IPS-20b (cell line): Measurements from ENCODE around the gene DHCR24.

Source experiments
- H3K27ac ChIP-seq: one replicate; pipeline ENCODE4 v1.5.1; 2013; ENCODE audit warnings: low read length
- H3K27me3 ChIP-seq: 2 replicates; pipeline ENCODE4 v1.6.1; 2013; ENCODE audit warnings: mild to moderate bottlenecking, low read length, inconsistent platforms; ENCODE audit not compliant: insufficient read depth
- H3K36me3 ChIP-seq: 2 replicates; pipeline ENCODE4 v1.6.1; 2013; ENCODE audit warnings: low read depth, mild to moderate bottlenecking, inconsistent platforms, low read length, moderate library complexity; ENCODE audit not compliant: insufficient read depth
- H3K4me1 ChIP-seq: 2 replicates; pipeline ENCODE4 v1.6.1; 2013; ENCODE audit warnings: mild to moderate bottlenecking, control low read depth, inconsistent platforms, low read length, moderate library complexity; ENCODE audit not compliant: insufficient read depth
- H3K4me3 ChIP-seq: 2 replicates; pipeline ENCODE4 v1.5.1; 2013; ENCODE audit warnings: mild to moderate bottlenecking, low read length, inconsistent platforms
- H3K9ac ChIP-seq: 2 replicates; pipeline ENCODE4 v1.6.1; 2013; ENCODE audit warnings: low read depth, mild to moderate bottlenecking, inconsistent platforms, low read length, moderate library complexity
- H3K9me3 ChIP-seq: 2 replicates; pipeline ENCODE4 v1.6.1; 2013; ENCODE audit warnings: mild to moderate bottlenecking, low read depth, low read length, inconsistent platforms; ENCODE audit not compliant: insufficient read depth

Gene DHCR24

GRCh38 chr1:54818461-54819194 is 68.4 kb downstream of the DHCR24 start:
- H3K9me3 ChIP-seq, result no peaks in the 10 kb centered on the region
- no peaks in the 10 kb centered on the region for H3K36me3 ChIP-seq
- no peak overlapping the region for H3K9ac ChIP-seq
- 0 out of 2 replicates have a peak, but pooled peaks cover 4% of the 10 kb centered on the region for H3K27me3 ChIP-seq
- peaks cover 12% of the 10 kb centered on the region; the same call in 1 of the 2 replicates for H3K4me1 ChIP-seq
- no peak overlapping the region for H3K27ac ChIP-seq
- no peak overlapping the region for H3K4me3 ChIP-seq

GRCh38 chr1:54816951-54817350 is 70.0 kb downstream of the DHCR24 start:
- Histone ChIP-seq H3K4me1 (peaks cover 17% of the 10 kb centered on the region; the same call in 1 of the 2 replicates), H3K9ac (no peak overlapping the region), H3K27me3 (0 out of 2 replicates have a peak, but pooled peaks cover 4% of the 10 kb centered on the region), H3K4me3 (no peak overlapping the region), H3K9me3 (no peaks in the 10 kb centered on the region), H3K36me3 (no peaks in the 10 kb centered on the region), H3K27ac (no peak overlapping the region)

- peaks cover 8% of the 10 kb centered on the region; the same call in 1 of the 2 replicates for H3K27me3 ChIP-seq
Measured at GRCh38 chr1:54816130-54816529, 70.9 kb downstream of the DHCR24 start.

GRCh38 chr1:54815086-54815876 is 71.7 kb downstream of the DHCR24 start:
- Histone ChIP-seq H3K36me3 (no peaks in the 10 kb centered on the region), H3K27me3 (peaks cover 11% of the 10 kb centered on the region; the same call in 1 of the 2 replicates), H3K9me3 (no peaks in the 10 kb centered on the region), H3K9ac (no peak overlapping the region), H3K4me1 (peaks cover 17% of the 10 kb centered on the region; the same call in 1 of the 2 replicates), H3K4me3 (no peak overlapping the region), H3K27ac (no peak overlapping the region)

More at GRCh38 chr1:54816130-54816529, 70.9 kb downstream of the DHCR24 start:
- H3K4me3 ChIP-seq, result no peak overlapping the region
- no peak overlapping the region for H3K9ac ChIP-seq
- H3K36me3 ChIP-seq, result no peaks in the 10 kb centered on the region
- H3K4me1 ChIP-seq, result peaks cover 17% of the 10 kb centered on the region; the same call in 1 of the 2 replicates
- H3K27ac ChIP-seq, result no peak overlapping the region
- H3K9me3 ChIP-seq, result no peaks in the 10 kb centered on the region

- no peak overlapping the region for H3K27ac ChIP-seq
Measured at GRCh38 chr1:54814571-54814970, 72.4 kb downstream of the DHCR24 start.

GRCh38 chr1:54814126-54814498 is 72.9 kb downstream of the DHCR24 start:
- H3K4me1 ChIP-seq, result peaks cover 16% of the 10 kb centered on the region; the same call in 1 of the 2 replicates
- no peaks in the 10 kb centered on the region for H3K9me3 ChIP-seq
- peak overlapping the region; percentile 4; the same call in 1 of the 2 replicates for H3K9ac ChIP-seq
- H3K27me3 ChIP-seq, result peaks cover 11% of the 10 kb centered on the region; the same call in 1 of the 2 replicates
- H3K4me3 ChIP-seq, result peak overlapping the region; percentile 25; the same call in 1 of the 2 replicates
- no peak overlapping the region for H3K27ac ChIP-seq
- no peaks in the 10 kb centered on the region for H3K36me3 ChIP-seq

More at GRCh38 chr1:54814571-54814970, 72.4 kb downstream of the DHCR24 start:
- Histone ChIP-seq H3K4me1 (peaks cover 17% of the 10 kb centered on the region; the same call in 1 of the 2 replicates), H3K9ac (no peak overlapping the region), H3K9me3 (no peaks in the 10 kb centered on the region), H3K27me3 (peaks cover 11% of the 10 kb centered on the region; the same call in 1 of the 2 replicates), H3K4me3 (no peak overlapping the region), H3K36me3 (no peaks in the 10 kb centered on the region)

GRCh38 chr1:54813485-54814125 is 73.4 kb downstream of the DHCR24 start:
- Histone ChIP-seq H3K4me3 (peak overlapping the region; percentile 27; the same call in 1 of the 2 replicates), H3K27ac (no peak overlapping the region), H3K36me3 (no peaks in the 10 kb centered on the region), H3K9ac (peak overlapping the region; percentile 4; the same call in 1 of the 2 replicates), H3K4me1 (peaks cover 13% of the 10 kb centered on the region; the same call in 1 of the 2 replicates), H3K27me3 (peaks cover 11% of the 10 kb centered on the region; the same call in 1 of the 2 replicates), H3K9me3 (no peaks in the 10 kb centered on the region)

GRCh38 chr1:54812801-54813484 is 74.1 kb downstream of the DHCR24 start:
- no peak overlapping the region for H3K9ac ChIP-seq
- H3K36me3 ChIP-seq, result no peaks in the 10 kb centered on the region
- H3K4me1 ChIP-seq, result peaks cover 13% of the 10 kb centered on the region; the same call in 1 of the 2 replicates
- H3K9me3 ChIP-seq, result no peaks in the 10 kb centered on the region
- peaks cover 11% of the 10 kb centered on the region; the same call in 1 of the 2 replicates for H3K27me3 ChIP-seq
- peak overlapping the region; percentile 27; the same call in 1 of the 2 replicates for H3K4me3 ChIP-seq
- no peak overlapping the region for H3K27ac ChIP-seq

GRCh38 chr1:54811739-54812655 is 75.0 kb downstream of the DHCR24 start:
- no peak overlapping the region for H3K27ac ChIP-seq

GRCh38 chr1:54811066-54811465 is 75.9 kb downstream of the DHCR24 start:
- no peak overlapping the region for H3K9ac ChIP-seq
- H3K27ac ChIP-seq, result no peak overlapping the region
- H3K4me1 ChIP-seq, result peaks cover 13% of the 10 kb centered on the region; the same call in 1 of the 2 replicates
- no peaks in the 10 kb centered on the region for H3K36me3 ChIP-seq
- no peak overlapping the region for H3K4me3 ChIP-seq
- H3K9me3 ChIP-seq, result no peaks in the 10 kb centered on the region
- peaks cover 11% of the 10 kb centered on the region; the same call in 1 of the 2 replicates for H3K27me3 ChIP-seq

More at GRCh38 chr1:54811739-54812655, 75.0 kb downstream of the DHCR24 start:
- Histone ChIP-seq H3K27me3 (peaks cover 11% of the 10 kb centered on the region; the same call in 1 of the 2 replicates), H3K4me1 (peaks cover 13% of the 10 kb centered on the region; the same call in 1 of the 2 replicates), H3K36me3 (no peaks in the 10 kb centered on the region), H3K9ac (no peak overlapping the region), H3K4me3 (no peak overlapping the region), H3K9me3 (no peaks in the 10 kb centered on the region)
